Upper lobe of right lung (tissue), 1 donor: Measurements from ENCODE around the gene FBXW11. TPM values are rescaled to one million over a fixed set of nuclear protein-coding genes. Genes with fewer than 3 reads are reported as not detected.
A peak's percentile ranks its signal among the peaks of the same experiment; 100 is the strongest.

Source experiments
- ATAC-seq: fragments of 200-7000 bp; cut with Tn5 transposase; one replicate; pipeline ENCODE4 v1.9.1; 2020; ENCODE audit warnings: mild to moderate bottlenecking, moderate library complexity
- DNase-seq: peaks from one replicate; pipeline ENCODE4 v3.0.0-alpha.2; 2020
- H3K27ac ChIP-seq: fragments of 200-600 bp; one replicate; pipeline ENCODE4 v1.8.0; 2022
- H3K27me3 ChIP-seq: fragments of 200-600 bp; one replicate; pipeline ENCODE4 v1.8.0; 2022; ENCODE audit warnings: mild to moderate bottlenecking
- H3K36me3 ChIP-seq: fragments of 200-600 bp; one replicate; pipeline ENCODE4 v1.8.0; 2022
- H3K4me1 ChIP-seq: fragments of 200-600 bp; one replicate; pipeline ENCODE4 v1.8.0; 2022
- H3K4me3 ChIP-seq: fragments of 200-600 bp; one replicate; pipeline ENCODE4 v1.8.0; 2022; ENCODE audit warnings: mild to moderate bottlenecking
- H3K9me3 ChIP-seq: fragments of 200-600 bp; one replicate; pipeline ENCODE4 v1.8.0; 2022
- intact Hi-C: fragments of 100-400 bp; cut with DNase I; formaldehyde crosslinking; loops from one replicate; pipeline ENCODE4 v1.11.0; 2022
- long read RNA-seq: library from polyadenylated mRNA; unstranded; transcript quantifications from one replicate; pipeline ENCODE4 v2.0.0, GENCODE V29; 2021
- total RNA-seq: library from RNA; stranded (reverse); fragmentation: NEBNext Ultra II Directional; extraction: Animal tissue kit (Norgen Biotek cat#: 25700); gene quantifications from one replicate; pipeline ENCODE4 v1.2.1, GENCODE V29; 2021
- TF ChIP-seq, protein P1 (sequence below): fragments of 200-600 bp; IDR thresholded peaks from one replicate; pipeline ENCODE4 v1.8.0; 2022; ENCODE audit warnings: antibody characterized with exemption
- donor health status: DM: no; HTN: yes; CAD: no; lungs with severe emphysema.

The FBXW11 gene
- 61.8 TPM for total RNA-seq
- long read RNA-seq, full-length matches to known transcripts = 22 of 42 reads
- long read RNA-seq, partial matches to known transcripts = 3 of 42 reads
- long read RNA-seq, other reads (novel, unspliced or antisense) = 17 of 42 reads

- H3K9me3 ChIP-seq = no peaks in the 10 kb centered on the region
- ATAC-seq = peak; percentile 95
- intact Hi-C loops = no loop called here
- TF ChIP-seq, protein P1, sequence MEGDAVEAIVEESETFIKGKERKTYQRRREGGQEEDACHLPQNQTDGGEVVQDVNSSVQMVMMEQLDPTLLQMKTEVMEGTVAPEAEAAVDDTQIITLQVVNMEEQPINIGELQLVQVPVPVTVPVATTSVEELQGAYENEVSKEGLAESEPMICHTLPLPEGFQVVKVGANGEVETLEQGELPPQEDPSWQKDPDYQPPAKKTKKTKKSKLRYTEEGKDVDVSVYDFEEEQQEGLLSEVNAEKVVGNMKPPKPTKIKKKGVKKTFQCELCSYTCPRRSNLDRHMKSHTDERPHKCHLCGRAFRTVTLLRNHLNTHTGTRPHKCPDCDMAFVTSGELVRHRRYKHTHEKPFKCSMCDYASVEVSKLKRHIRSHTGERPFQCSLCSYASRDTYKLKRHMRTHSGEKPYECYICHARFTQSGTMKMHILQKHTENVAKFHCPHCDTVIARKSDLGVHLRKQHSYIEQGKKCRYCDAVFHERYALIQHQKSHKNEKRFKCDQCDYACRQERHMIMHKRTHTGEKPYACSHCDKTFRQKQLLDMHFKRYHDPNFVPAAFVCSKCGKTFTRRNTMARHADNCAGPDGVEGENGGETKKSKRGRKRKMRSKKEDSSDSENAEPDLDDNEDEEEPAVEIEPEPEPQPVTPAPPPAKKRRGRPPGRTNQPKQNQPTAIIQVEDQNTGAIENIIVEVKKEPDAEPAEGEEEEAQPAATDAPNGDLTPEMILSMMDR = no peak
- H3K27me3 ChIP-seq = no peaks in the 10 kb centered on the region
- peak within 1 kb of the TSS; percentile 89 for H3K4me3 ChIP-seq
- peak within 1 kb of the TSS; percentile 99 for H3K27ac ChIP-seq
- peak; percentile 98 for DNase-seq
- peaks cover 40% of the 10 kb centered on the region for H3K4me1 ChIP-seq
- H3K36me3 ChIP-seq = no peaks in the 10 kb centered on the region
Measured at GRCh38 chr5:172006321-172007174, at the start of gene FBXW11. Gene FBXW11, minus strand, starts transcription at chr5:172006638. Its CDS starts 136 bp downstream, at chr5:172006502.

DNA sequence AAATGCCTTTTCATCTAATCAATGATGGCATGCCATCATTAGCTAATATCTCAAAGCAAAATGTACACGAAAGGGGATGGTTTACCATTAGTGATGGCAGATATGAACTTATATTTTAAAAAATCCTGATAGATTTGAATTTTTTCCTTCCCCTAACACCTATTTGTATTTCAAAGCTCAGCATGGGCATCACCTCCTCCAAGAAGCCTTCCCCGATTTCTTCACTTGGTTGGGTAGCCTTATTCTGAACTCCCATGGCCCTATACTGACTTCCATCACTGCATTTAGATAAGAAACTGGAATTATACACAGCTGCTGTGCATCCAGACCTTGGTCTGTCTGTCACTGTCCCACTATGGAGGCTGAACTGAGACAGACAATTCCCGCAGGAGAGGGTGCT lies 49.6 kb upstream of the FBXW11 start:
- Histone ChIP-seq H3K4me1 (no peaks in the 10 kb centered on the region), H3K27me3 (no peaks in the 10 kb centered on the region), H3K9me3 (no peaks in the 10 kb centered on the region), H3K36me3 (peaks cover 79% of the 10 kb centered on the region), H3K4me3 (no peak overlapping the region), H3K27ac (no peak overlapping the region)
- intact Hi-C loops = no loop called here
- ATAC-seq (no peak), DNase-seq (no peak)
- TF ChIP-seq, protein P1 = no peak

DNA sequence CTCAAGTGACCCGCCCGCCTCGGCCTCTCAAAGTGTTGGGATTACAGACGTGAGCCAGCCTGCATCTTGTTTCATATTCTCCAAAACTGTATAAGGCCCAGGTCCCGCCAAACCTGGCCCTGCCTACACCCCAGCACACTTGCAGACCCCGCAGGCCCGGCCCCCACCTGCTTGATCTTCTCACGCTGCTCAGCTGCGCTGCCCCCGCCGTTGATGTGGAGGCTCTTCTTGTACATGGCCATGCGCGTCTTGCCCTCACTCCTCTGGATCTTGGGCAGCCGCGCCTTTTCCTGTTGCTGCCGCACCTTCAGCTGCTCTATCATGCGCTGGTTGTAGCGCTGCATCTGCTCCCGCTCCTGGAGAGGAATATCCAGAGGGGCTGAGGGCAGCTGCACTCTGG lies 49.0 kb upstream of the FBXW11 start:
- Histone ChIP-seq H3K4me1 (no peaks in the 10 kb centered on the region), H3K27ac (no peak overlapping the region), H3K27me3 (no peaks in the 10 kb centered on the region), H3K9me3 (no peaks in the 10 kb centered on the region), H3K4me3 (no peak overlapping the region), H3K36me3 (peaks cover 79% of the 10 kb centered on the region)
- ATAC-seq = no peak
- DNase-seq = no peak
- intact Hi-C loops = no loop called here
- TF ChIP-seq, protein P1 = no peak

GRCh38 chr5:172054611-172055153 lies 48.2 kb upstream of the FBXW11 start:
- Histone ChIP-seq H3K36me3 (peaks cover 79% of the 10 kb centered on the region), H3K27ac (no peak overlapping the region), H3K9me3 (no peaks in the 10 kb centered on the region), H3K27me3 (no peaks in the 10 kb centered on the region), H3K4me3 (no peak overlapping the region), H3K4me1 (no peaks in the 10 kb centered on the region)
- ATAC-seq = no peak
- TF ChIP-seq, protein P1 = no peak
- intact Hi-C loops = no loop called here
- no peak for DNase-seq

DNA sequence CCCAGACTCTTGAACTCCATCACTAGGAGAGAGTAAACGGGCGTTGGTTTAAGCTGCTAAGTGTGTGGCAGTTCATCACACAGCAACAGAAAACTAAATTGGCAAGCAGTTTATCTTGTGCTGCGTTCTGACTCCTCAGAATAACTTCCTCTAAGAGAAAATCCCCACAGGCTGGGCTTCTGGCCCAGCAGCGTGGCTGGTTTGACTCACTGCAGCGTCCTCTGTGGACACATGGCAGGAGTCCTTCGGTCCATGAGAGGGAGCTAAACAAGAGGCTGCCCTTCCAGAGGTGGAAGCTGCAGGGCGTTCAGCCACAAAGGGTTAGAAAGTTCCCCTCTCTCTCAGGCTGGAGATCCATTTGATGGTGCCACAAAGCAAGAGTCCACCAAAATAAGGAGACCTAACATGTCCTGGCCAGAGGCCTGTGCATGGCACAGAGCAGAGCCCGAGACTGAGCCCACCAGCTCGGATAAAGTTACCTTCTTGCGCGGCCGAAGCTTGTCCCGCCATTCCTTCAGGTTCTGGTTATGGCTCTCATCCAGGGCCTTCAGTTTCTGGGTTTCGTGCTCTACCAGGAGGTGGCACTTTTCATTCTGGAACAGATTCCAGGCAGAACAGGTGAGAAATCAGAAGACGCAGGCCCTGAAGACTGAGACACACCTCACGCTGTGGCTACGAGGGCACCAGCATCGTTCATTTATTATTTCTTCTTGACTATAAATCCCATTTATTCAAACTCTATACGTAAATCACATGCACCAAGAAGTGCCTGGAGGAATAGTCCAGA lies 46.2 kb upstream of the FBXW11 start:
- Histone ChIP-seq H3K36me3 (peaks cover 75% of the 10 kb centered on the region), H3K4me1 (no peaks in the 10 kb centered on the region), H3K27me3 (no peaks in the 10 kb centered on the region), H3K4me3 (no peak overlapping the region), H3K27ac (no peak overlapping the region), H3K9me3 (no peaks in the 10 kb centered on the region)
- TF ChIP-seq, protein P1 = no peak
- DNase-seq (no peak), ATAC-seq (no peak)
- intact Hi-C loops = no loop called here
